K562 (cell line): ENCODE results near the gene GPR55. TPM values are rescaled to one million over a fixed set of nuclear protein-coding genes. Genes with fewer than 3 reads are reported as not detected.

Experiments used
- ATAC-seq: fragments of 200-7000 bp; cut with Tn5 transposase; 3 replicates; pipeline ENCODE4 v1.9.1; 2020; ENCODE audit warnings: moderate library complexity
- BruUV-seq: library from RNA; stranded (reverse); fragments of 400-500 nt; replicated peaks from 2 replicates; lab custom pipeline; 2021; lab: Mats Ljungman, UMichigan
- CTCF ChIA-PET: fragments of 300-600 bp; formaldehyde crosslinking; extraction: SDS; loops from one replicate; lab custom pipeline; 2021; ENCODE audit warnings: low intra/inter-chr PET ratio; lab: Yijun Ruan, JAX
- POLR2A ChIA-PET: fragments of 300-600, 350-650 bp; sonication (Branson Sonifier 250); formaldehyde crosslinking; extraction: SDS; loops from one replicate; lab custom pipeline; 2021; ENCODE audit warnings: antibody characterized with exemption, inconsistent platforms; lab: Yijun Ruan, JAX
- DNase-seq, 4 experiments: peaks; one replicate each; pipeline versions ENCODE4 v3.0.0 to v3.0.0-alpha.2; 2011 to 2018; ENCODE audit warnings: low spot score in 3 of 4, mixed read lengths in 3 of 4; ENCODE audit errors: extremely low read depth in 1 of 4
- FAIRE-seq: peaks from 2 replicates; lab custom pipeline; 2011; peaks lifted over from hg19 to GRCh38; lab: Jason Lieb, UNC
- H2AFZ ChIP-seq: 2 replicates; pipeline ENCODE4 v1.6.0; 2011; ENCODE audit warnings: low read depth, low read length, control low read depth, inconsistent platforms
- H3K27ac ChIP-seq: fragments of 200-600 bp; 3 replicates; pipeline ENCODE4 v1.8.0; 2011; ENCODE audit warnings: low read depth, mild to moderate bottlenecking, control low read depth, inconsistent platforms, low read length, moderate library complexity, mixed read lengths; ENCODE audit errors: extremely low read depth
- H3K27me3 ChIP-seq, 2 experiments: fragments of 300-600 bp in 1 of 2; 2 replicates in 1 of 2; 3 replicates in 1 of 2; pipeline versions ENCODE4 v1.6.0 to v1.8.0; 2011; ENCODE audit warnings: inconsistent platforms in 2 of 2, low read length in 2 of 2, mild to moderate bottlenecking in 1 of 2, mixed read lengths in 1 of 2, moderate library complexity in 1 of 2; ENCODE audit not compliant: control insufficient read depth in 2 of 2, insufficient read depth in 2 of 2
- H3K36me3 ChIP-seq: fragments of 300-600 bp; 3 replicates; pipeline ENCODE4 v1.8.0; 2011; ENCODE audit warnings: mild to moderate bottlenecking, low read length, inconsistent platforms; ENCODE audit not compliant: control insufficient read depth, insufficient read depth
- H3K4me1 ChIP-seq, 2 experiments: fragments of 200-600 bp in 1 of 2; replicated peaks in 1 of 2; 2 replicates in 1 of 2; 3 replicates in 1 of 2; pipeline versions ENCODE4 v1.5.1 to v1.8.0; 2011; ENCODE audit warnings: inconsistent platforms in 2 of 2, low read length in 2 of 2, mild to moderate bottlenecking in 1 of 2, mixed read lengths in 1 of 2, moderate library complexity in 1 of 2; ENCODE audit not compliant: control insufficient read depth in 2 of 2, insufficient read depth in 2 of 2
- H3K4me2 ChIP-seq: 2 replicates; pipeline ENCODE4 v1.6.1; 2011; ENCODE audit warnings: low read length, control low read depth, inconsistent platforms, mixed read lengths; ENCODE audit not compliant: insufficient read depth
- H3K4me3 ChIP-seq: fragments of 200-600 bp; sonication (generic), shearing (Covaris generic); 2 replicates; pipeline ENCODE4 v1.5.1; 2016; ENCODE audit warnings: control low read depth, inconsistent platforms
- H3K79me2 ChIP-seq: fragments of 200-600 bp; 3 replicates; pipeline ENCODE4 v1.8.0; 2011; ENCODE audit warnings: low read length, inconsistent platforms; ENCODE audit not compliant: control insufficient read depth, insufficient read depth
- H3K9ac ChIP-seq, 2 experiments: 2 replicates each; pipeline versions ENCODE4 v1.6.0 to v1.6.1; 2011; ENCODE audit warnings: low read depth in 2 of 2, low read length in 2 of 2, control low read depth in 1 of 2, inconsistent platforms in 1 of 2, mild to moderate bottlenecking in 1 of 2, mixed read lengths in 1 of 2; ENCODE audit not compliant: insufficient read depth in 1 of 2
- H3K9me1 ChIP-seq: one replicate; pipeline ENCODE4 v1.6.0; 2011; ENCODE audit warnings: inconsistent platforms, mild to moderate bottlenecking, low read length, moderate library complexity; ENCODE audit not compliant: control insufficient read depth, insufficient read depth
- H3K9me3 ChIP-seq: replicated peaks from 2 replicates; pipeline ENCODE4 v1.5.1; 2011; ENCODE audit warnings: low read depth, low read length, inconsistent platforms; ENCODE audit not compliant: control insufficient read depth, insufficient read depth
- H4K20me1 ChIP-seq: replicated peaks from 2 replicates; pipeline ENCODE4 v1.6.1; 2011; ENCODE audit warnings: low read length, inconsistent platforms, mixed read lengths; ENCODE audit not compliant: control insufficient read depth, insufficient read depth
- MITF ChIP-seq: IDR thresholded peaks from 2 replicates; pipeline ENCODE4 v1.6.1; 2014; ENCODE audit warnings: antibody characterized with exemption
- SRSF9 ChIP-seq: fragments of 200-400 bp; formaldehyde crosslinking; IDR thresholded peaks from 2 replicates; pipeline ENCODE4 v1.6.1; 2017; ENCODE audit warnings: low read depth, low read length, borderline replicate concordance
- ZNF280A ChIP-seq: fragments of 450-650 bp; IDR thresholded peaks from 2 replicates; pipeline ENCODE4 v1.6.1; 2018; ENCODE audit warnings: mild to moderate bottlenecking, low read depth; ENCODE audit not compliant: partially characterized antibody
- WGBS: fragments of 100-300 bp; shearing (Covaris generic); methylation state at CpG from one replicate; pipeline ENCODE4 v1.1.6; 2016; ENCODE audit warnings: low coverage, mixed read lengths; ENCODE audit not compliant: insufficient coverage; ENCODE audit errors: missing lambda C conversion rate; 5-methylcytosine and 5-hydroxymethylcytosine counted together
- in situ Hi-C: fragments of 300-500 bp; cut with MboI; formaldehyde crosslinking; loops from 4 replicates; pipeline ENCODE4 v1.15.0; 2018; ENCODE audit warnings: inconsistent platforms, mixed read lengths
- intact Hi-C: fragments of 100-400 bp; cut with micrococcal nuclease; formaldehyde crosslinking; loops from 2 replicates; pipeline ENCODE4 v1.14.2; 2022
- polyA plus RNA-seq, 8 experiments: library from polyadenylated mRNA; depleted of rRNA in 4 of 8; stranded (reverse) in 5 of 8; unstranded in 3 of 8; fragments of >200 nt; fragmentation: Nextera tagmentation in 2 of 8; fragmentation: Illumina TruSeq in 1 of 8; extraction: Ambion mirVana in 2 of 8; extraction: Trizol in 1 of 8; gene quantifications; 2 replicates each; pipeline versions ENCODE4 v1.2.1 to v1.2.3, GENCODE V29; 2011 to 2014; ENCODE audit warnings: inconsistent platforms in 1 of 8, missing spikeins in 1 of 8
- total RNA-seq, 7 experiments: library from RNA; depleted of rRNA in 6 of 7; stranded (reverse); fragments of >200 nt in 6 of 7; fragmentation: Illumina TruSeq in 2 of 7; extraction: Trizol in 2 of 7; gene quantifications; 2 replicates each; pipeline versions ENCODE4 v1.2.1 to v1.2.3, GENCODE V29; 2011 to 2021; ENCODE audit warnings: low replicate concordance in 1 of 7
- TF ChIP-seq, protein P1 (sequence below), 2 experiments: fragments of 450-650 bp; formaldehyde crosslinking in 1 of 2; IDR thresholded peaks; 2 replicates each; pipeline versions ENCODE4 v1.4.0 to v1.6.1; 2014 to 2020; ENCODE audit warnings: mild to moderate bottlenecking in 2 of 2, borderline replicate concordance in 1 of 2, low read depth in 1 of 2

The GPR55 gene
- total and polyA plus RNA-seq, 9 of the 15 experiments (the other 6 are each of a cell fraction or from before 2014, with no cell fraction given), result 0.11 to 0.49 (median 0.27) TPM

DNA sequence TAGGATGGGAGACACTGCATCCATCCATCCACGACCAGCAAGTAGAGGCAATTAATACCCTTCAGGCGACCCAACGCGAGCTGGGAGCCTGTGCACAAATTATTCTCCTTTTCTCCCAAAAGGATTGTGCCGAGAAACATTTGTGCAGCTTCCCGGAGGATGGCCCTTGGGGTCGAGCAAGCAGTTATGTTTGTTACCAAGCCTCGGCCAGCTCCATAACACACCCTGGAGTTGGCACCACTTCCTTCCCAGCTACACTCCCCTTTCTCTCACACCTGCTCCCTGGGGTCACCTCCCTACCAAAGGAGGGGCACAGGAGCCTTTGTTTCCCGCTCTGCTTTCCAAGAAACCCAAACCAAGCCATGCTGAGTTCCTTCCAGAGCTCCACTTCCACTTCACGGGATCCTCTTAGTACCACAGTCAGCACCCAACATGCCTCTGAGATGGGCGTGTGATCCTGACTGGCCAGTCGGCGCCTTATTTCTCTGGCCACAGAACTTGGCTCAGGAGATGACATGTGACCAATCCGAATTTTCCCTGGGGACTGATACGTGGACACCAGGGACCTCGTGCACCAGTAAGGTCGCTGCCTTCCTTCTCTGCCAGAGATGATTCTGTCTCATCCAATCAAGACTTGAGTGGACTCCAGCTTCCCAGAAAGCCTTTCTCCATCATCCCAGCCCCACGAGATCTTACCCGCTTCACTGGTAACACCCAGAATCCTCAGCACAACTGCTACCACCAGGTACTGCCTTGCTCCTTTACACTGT is 28.5 kb downstream of the GPR55 start:
- no peak overlapping the region for H3K27ac ChIP-seq
- H3K9ac ChIP-seq, result no peak overlapping the region
- H3K9me3 ChIP-seq, result no peaks in the 10 kb centered on the region
- H2AFZ ChIP-seq, result no peak overlapping the region
- no peak for ATAC-seq
- intact Hi-C loops (no loop called here), in situ Hi-C loops (no loop called here)
- no peaks in the 10 kb centered on the region for H4K20me1 ChIP-seq
- ChIA-PET CTCF (no interaction called here), POLR2A (interaction anchor here (0.6 kb wide), 1 partner anchor 689 kb away, joined by 3 read pairs; no protein-coding TSS in a partner anchor)
- no peak for DNase-seq
- BruUV-seq, result no TSS peak
- no peaks in the 10 kb centered on the region for H3K36me3 ChIP-seq
- no peak overlapping the region for H3K4me2 ChIP-seq
- no peaks in the 10 kb centered on the region for H3K79me2 ChIP-seq
- no peaks in the 10 kb centered on the region for H3K9me1 ChIP-seq
- WGBS, result 10% methylated on average over 19 of the region's 19 CpGs
- FAIRE-seq, result no peak
- no peak overlapping the region for H3K4me3 ChIP-seq
- H3K4me1 ChIP-seq, result no peaks in the 10 kb centered on the region; a peak in 2 of 5 replicates
- peaks cover 8 to 44% of the 10 kb centered on the region in 2 experiments; a peak in 4 of 5 replicates for H3K27me3 ChIP-seq
- no peak for TF ChIP-seq SRSF9
- no peak for TF ChIP-seq ZNF280A
- TF ChIP-seq, protein P1, sequence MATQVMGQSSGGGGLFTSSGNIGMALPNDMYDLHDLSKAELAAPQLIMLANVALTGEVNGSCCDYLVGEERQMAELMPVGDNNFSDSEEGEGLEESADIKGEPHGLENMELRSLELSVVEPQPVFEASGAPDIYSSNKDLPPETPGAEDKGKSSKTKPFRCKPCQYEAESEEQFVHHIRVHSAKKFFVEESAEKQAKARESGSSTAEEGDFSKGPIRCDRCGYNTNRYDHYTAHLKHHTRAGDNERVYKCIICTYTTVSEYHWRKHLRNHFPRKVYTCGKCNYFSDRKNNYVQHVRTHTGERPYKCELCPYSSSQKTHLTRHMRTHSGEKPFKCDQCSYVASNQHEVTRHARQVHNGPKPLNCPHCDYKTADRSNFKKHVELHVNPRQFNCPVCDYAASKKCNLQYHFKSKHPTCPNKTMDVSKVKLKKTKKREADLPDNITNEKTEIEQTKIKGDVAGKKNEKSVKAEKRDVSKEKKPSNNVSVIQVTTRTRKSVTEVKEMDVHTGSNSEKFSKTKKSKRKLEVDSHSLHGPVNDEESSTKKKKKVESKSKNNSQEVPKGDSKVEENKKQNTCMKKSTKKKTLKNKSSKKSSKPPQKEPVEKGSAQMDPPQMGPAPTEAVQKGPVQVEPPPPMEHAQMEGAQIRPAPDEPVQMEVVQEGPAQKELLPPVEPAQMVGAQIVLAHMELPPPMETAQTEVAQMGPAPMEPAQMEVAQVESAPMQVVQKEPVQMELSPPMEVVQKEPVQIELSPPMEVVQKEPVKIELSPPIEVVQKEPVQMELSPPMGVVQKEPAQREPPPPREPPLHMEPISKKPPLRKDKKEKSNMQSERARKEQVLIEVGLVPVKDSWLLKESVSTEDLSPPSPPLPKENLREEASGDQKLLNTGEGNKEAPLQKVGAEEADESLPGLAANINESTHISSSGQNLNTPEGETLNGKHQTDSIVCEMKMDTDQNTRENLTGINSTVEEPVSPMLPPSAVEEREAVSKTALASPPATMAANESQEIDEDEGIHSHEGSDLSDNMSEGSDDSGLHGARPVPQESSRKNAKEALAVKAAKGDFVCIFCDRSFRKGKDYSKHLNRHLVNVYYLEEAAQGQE (IDR thresholded peaks at IDR 0.05; ENCODE audit: borderline replicate concordance), result no peak
- TF ChIP-seq, protein P1 (CRISPR knock-in tag; IDR thresholded peaks at IDR 0.05; ENCODE audit: low read depth), result no peak
- TF ChIP-seq MITF, result no peak
